ENCODE results near the gene MAMDC2.
"Not testable (repeated sequence)": the region's sequence is repeated elsewhere in the genome, so short reads cannot be mapped to it uniquely, and the experiment has no call there.

Gene MAMDC2

GRCh38 chr9:70228611-70229010 is 185.0 kb downstream of the MAMDC2 start:
- H3K4me3 ChIP-seq (ENCODE audit: low read length), result no peak overlapping the region
- no peak for TF ChIP-seq ZNF274 (IDR thresholded peaks at IDR 0.05; ENCODE audit: low read depth, low read length)

DNA sequence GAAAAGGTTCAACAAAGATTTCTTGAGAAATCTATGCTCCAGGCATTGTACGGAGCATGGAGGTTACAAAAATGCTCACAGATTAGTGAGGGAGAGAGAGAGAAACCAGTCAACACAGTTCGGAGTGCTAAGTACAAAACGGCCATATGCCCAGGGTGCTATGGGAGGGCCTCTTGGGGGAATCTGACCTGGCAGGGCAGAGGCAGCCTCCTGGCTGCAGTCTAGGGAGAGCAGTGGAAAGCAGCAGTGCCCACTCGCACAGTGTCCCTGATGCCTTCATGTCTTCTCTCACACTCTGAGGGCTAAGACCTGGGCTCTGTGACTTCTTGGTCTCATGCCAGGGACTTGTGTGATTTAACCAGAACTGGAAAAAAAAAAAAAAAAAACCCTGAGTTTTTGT is 185.4 kb downstream of the MAMDC2 start:
- no peak overlapping the region for H3K4me3 ChIP-seq (ENCODE audit: low read length)
- no peak for TF ChIP-seq ZNF274 (IDR thresholded peaks at IDR 0.05; ENCODE audit: low read depth, low read length)

- no peak for TF ChIP-seq ZNF274 (IDR thresholded peaks at IDR 0.05; ENCODE audit: low read depth, low read length)
- no peak overlapping the region for H3K4me3 ChIP-seq (ENCODE audit: low read length)
These were observed 185.9 kb downstream of the MAMDC2 start for GRCh38 chr9:70229579-70229978.

GRCh38 chr9:70232476-70232875 is 188.8 kb downstream of the MAMDC2 start:
- no peak overlapping the region for H3K4me3 ChIP-seq (ENCODE audit: low read length)
- no peak for TF ChIP-seq ZNF274 (IDR thresholded peaks at IDR 0.05; ENCODE audit: low read depth, low read length)

DNA sequence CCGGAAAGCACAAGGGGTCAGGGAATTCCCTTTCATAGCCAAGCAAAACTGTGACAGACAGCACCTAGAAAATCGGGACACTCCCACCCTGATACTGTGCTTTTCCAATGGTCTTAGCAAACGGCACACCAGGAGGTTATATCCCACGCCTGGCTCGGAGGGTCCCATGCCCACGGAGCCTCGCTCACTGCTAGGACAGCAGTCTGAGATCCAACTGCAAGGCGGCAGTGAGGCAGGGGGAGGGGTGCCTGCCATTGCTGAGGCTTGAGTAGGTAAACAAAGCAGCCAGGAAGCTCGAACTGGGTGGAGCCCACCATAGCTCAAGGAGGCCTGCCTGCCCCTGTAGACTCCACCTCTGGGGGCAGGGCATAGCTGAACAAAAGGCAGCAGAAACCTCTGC is 190.6 kb downstream of the MAMDC2 start:
- H3K4me3 ChIP-seq (ENCODE audit: low read length), result not testable (repeated sequence)

DNA sequence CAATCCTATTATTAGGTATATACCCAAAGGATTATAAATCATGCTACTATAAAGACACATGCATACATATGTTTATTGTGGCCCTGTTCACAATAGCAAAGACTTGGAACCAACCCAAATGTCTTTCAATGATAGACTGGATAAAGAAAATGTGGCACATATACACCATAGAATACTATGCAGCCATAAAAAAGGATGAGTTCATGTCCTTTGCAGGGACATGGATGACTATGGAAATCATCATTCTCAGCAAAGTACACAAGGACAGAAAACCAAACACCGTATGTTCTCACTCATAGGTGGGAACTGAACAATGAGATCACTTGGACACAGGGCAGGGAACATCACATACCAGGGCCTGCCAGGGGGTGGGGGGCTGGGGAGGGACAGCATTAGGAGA is 202.3 kb downstream of the MAMDC2 start:
- not testable (repeated sequence) for H3K4me3 ChIP-seq (ENCODE audit: low read length)

DNA sequence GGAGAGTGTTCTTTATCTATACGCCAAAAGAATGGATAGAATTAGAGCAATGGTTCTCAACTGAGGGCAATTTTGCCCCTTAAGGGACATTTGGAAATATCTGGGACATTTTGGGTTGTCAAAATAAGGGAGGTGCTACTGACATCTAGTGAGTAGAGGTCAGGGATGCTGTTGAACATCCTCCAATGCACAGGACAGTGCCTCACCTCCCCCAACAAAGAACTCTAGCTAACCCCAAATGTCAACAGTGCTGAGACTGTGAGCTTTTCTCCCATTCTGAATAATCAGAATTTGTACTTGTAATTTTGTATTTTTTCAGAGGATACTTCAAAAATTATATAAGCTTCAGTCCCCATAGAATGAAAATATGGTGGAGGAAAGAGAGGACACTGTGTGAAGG is 206.6 kb downstream of the MAMDC2 start:
- no peak overlapping the region for H3K4me3 ChIP-seq (ENCODE audit: low read length)
- TF ChIP-seq ZNF274 (IDR thresholded peaks at IDR 0.05; ENCODE audit: low read depth, low read length), result no peak

DNA sequence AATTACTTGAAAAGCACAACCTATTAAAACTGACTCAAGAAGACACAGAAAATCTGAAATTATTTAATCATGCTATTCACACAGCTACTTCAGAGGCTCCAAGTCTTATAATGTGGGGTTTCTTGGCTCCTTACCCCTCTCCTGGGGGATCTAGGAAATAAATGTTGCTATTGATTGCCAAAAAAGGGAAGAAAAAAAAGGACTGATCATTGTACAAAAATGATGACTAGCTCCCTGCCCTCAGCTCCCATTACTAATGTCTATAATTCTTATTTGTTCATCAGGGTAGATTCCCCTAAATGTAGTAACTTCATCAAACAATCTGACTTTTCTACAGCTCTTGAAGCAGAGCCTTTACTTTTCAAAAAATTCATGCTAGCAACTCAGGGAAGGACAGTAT is 211.8 kb downstream of the MAMDC2 start:
- TF ChIP-seq ZNF274 (IDR thresholded peaks at IDR 0.05; ENCODE audit: low read depth, low read length), result no peak
- no peak overlapping the region for H3K4me3 ChIP-seq (ENCODE audit: low read length)

- TF ChIP-seq ZNF274 (IDR thresholded peaks at IDR 0.05; ENCODE audit: low read depth, low read length), result no peak
- no peak overlapping the region for H3K4me3 ChIP-seq (ENCODE audit: low read length)
These were observed 212.5 kb downstream of the MAMDC2 start for GRCh38 chr9:70256123-70256551.

GRCh38 chr9:70257502-70257901 is 213.9 kb downstream of the MAMDC2 start:
- H3K4me3 ChIP-seq (ENCODE audit: low read length), result no peak overlapping the region
- no peak for TF ChIP-seq ZNF274 (IDR thresholded peaks at IDR 0.05; ENCODE audit: low read depth, low read length)

DNA sequence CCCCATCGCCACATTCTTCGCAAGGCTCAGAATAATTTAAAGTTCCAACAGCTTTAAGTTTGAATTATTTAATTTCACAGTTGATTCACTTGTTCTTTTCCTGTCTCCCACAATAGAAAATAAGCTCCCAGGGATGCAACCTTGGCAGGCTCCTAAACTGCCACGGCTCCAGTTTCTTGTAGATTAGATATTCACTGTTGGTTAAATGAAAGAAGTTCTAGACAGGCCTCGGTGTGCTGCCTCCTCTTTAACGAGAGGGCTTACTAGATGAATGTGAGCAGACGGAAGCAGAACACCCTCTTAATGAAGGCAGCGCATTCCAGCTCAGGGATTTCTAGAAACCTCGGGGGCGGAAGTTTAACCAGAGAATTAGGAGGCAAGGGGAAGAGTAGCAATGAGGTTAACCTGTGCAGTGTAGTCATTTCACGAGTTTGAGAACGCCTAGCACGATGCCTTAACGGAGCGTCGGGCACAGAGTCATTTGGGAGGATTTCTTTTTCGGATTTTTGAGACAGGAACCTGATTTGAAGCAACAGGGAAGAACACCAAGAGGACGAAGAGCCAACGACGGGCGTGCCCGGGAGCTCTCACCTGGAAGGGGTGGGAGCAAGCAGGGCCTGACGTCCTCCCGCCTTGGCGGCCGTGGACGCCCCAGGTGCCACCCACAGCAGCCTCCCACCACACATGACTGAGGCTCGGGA is 214.5 kb downstream of the MAMDC2 start:
- TF ChIP-seq ZNF274 (IDR thresholded peaks at IDR 0.05; ENCODE audit: low read depth, low read length), result no peak
- peak overlapping the region; percentile 68; the same call in 1 of the 2 replicates for H3K4me3 ChIP-seq (ENCODE audit: low read length)

- peak within 1 kb of the TSS; percentile 99 for H3K4me3 ChIP-seq (ENCODE audit: low read length)
- TF ChIP-seq ZNF274 (IDR thresholded peaks at IDR 0.05; ENCODE audit: low read depth, low read length), result no peak
These were observed 215.3 kb downstream of the MAMDC2 start, which contains the start of gene SMC5 for GRCh38 chr9:70258692-70259511. Gene SMC5 (plus strand): TSS chr9:70258978. CDS start chr9:70259079, 101 bp downstream.

DNA sequence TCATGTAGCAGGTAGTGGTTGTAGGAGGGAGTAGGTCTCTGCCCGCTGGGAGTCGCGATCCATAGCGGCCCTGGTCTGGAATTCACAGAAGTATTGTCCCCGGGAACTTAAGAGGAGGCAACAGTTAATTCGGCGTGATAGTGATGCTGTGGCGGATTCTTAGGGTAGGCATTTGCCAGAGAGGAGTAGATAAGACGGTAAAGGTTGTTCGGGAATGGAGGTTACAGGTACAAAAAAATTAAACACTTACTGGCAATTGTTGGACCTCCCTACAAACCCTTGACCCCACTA is 215.8 kb downstream of the MAMDC2 start:
- H3K4me3 ChIP-seq (ENCODE audit: low read length), result peak overlapping the region; percentile 99
- no peak for TF ChIP-seq ZNF274 (IDR thresholded peaks at IDR 0.05; ENCODE audit: low read depth, low read length)

DNA sequence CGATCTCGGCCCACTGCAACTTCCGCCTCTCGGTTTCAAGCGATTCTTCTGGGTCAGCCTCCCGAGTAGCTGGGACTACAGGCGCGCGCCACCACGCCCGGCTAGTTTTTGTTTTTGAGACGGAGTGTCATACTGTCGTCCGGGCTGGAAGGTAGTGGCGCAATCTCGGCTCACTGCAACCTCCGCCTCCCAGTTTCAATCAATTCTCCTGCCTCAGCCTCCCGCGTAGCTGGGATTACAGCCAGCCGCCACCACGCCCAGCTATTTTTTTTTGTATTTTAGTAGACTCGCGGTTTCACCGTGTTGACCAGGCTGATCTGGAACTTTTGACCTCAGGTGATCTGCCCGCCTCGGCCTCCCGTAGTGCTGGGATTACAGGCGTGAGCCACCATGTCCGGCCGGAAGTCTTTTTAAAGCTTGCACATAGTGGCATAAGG is 216.4 kb downstream of the MAMDC2 start:
- H3K4me3 ChIP-seq (ENCODE audit: low read length), result peak overlapping the region; percentile 99
- TF ChIP-seq ZNF274 (IDR thresholded peaks at IDR 0.05; ENCODE audit: low read depth, low read length), result no peak

GRCh38 chr9:70260606-70261005 is 217.0 kb downstream of the MAMDC2 start:
- TF ChIP-seq ZNF274 (IDR thresholded peaks at IDR 0.05; ENCODE audit: low read depth, low read length), result no peak
- peak overlapping the region; percentile 26; the same call in 1 of the 2 replicates for H3K4me3 ChIP-seq (ENCODE audit: low read length)
